Suprapubic skin (tissue), 4 donors: Measurements from ENCODE around the gene TMEM131.

ENCODE experiments used
- CTCF ChIP-seq, 2 donors: fragments of 200-600 bp in 1 of 2; fragments of 450-650 bp in 1 of 2; sonication (generic) in 1 of 2; IDR thresholded peaks; one replicate each; pipeline ENCODE4 v1.5.1; 2016 to 2019; ENCODE audit warnings: antibody characterized with exemption in 2 of 2, mild to moderate bottlenecking in 1 of 2, moderate library complexity in 1 of 2
- EP300 ChIP-seq: sonication (generic); formaldehyde crosslinking; IDR thresholded peaks from one replicate; pipeline ENCODE4 v1.6.1; 2017; ENCODE audit warnings: antibody characterized with exemption
- POLR2A ChIP-seq, 2 donors: fragments of 450-650 bp; IDR thresholded peaks; one replicate each; pipeline ENCODE4 v1.6.1; 2017; ENCODE audit warnings: antibody characterized with exemption in 2 of 2, mild to moderate bottlenecking in 2 of 2, moderate library complexity in 2 of 2
- POLR2AphosphoS5 ChIP-seq, 3 donors: sonication (generic); formaldehyde crosslinking; IDR thresholded peaks; one replicate each; pipeline ENCODE4 v1.6.1; 2017; ENCODE audit warnings: antibody characterized with exemption in 3 of 3

GRCh38 chr2:97796465-97797126 is 199.2 kb downstream of the TMEM131 start:
- TF ChIP-seq CTCF (IDR thresholded peaks at IDR 0.05): no peak
- TF ChIP-seq POLR2A (IDR thresholded peaks at IDR 0.05): no peak
- TF ChIP-seq POLR2AphosphoS5 (IDR thresholded peaks at IDR 0.05): no peak
- TF ChIP-seq EP300: no peak
